LoVo (cell line): ENCODE measurements around the gene CCR8.

Experiments used
- DNase-seq: peaks from one replicate; pipeline ENCODE4 v3.0.0-alpha.2; 2016; ENCODE audit warnings: low spot score

The CCR8 gene

GRCh38 chr3:39329493-39329892, at the start of gene CCR8:
Gene CCR8, plus strand, starts transcription at chr3:39329709. Its CDS starts 2,623 bp downstream, at chr3:39332332.
- DNase-seq = no peak

GRCh38 chr3:39279745-39280517, 49.6 kb upstream of the CCR8 start, which contains the start of gene CX3CR1:
Gene CX3CR1, minus strand, starts transcription at chr3:39280036. Its CDS starts 13,527 bp downstream, at chr3:39266509.
- no peak for DNase-seq

GRCh38 chr3:39280571-39280970, 48.9 kb upstream of the CCR8 start:
- DNase-seq = no peak

- no peak for DNase-seq
Observed at GRCh38 chr3:39281533-39281932, 48.0 kb upstream of the CCR8 start.

GRCh38 chr3:39282057-39282456, 47.5 kb upstream of the CCR8 start:
- no peak for DNase-seq

- DNase-seq = no peak
Observed at GRCh38 chr3:39284457-39284881, 45.0 kb upstream of the CCR8 start.

GRCh38 chr3:39285332-39285731, 44.2 kb upstream of the CCR8 start:
- no peak for DNase-seq

GRCh38 chr3:39286771-39287170, 42.7 kb upstream of the CCR8 start:
- no peak for DNase-seq

GRCh38 chr3:39287216-39288164, 42.0 kb upstream of the CCR8 start:
- no peak for DNase-seq

- peak; percentile 74 for DNase-seq
Observed at GRCh38 chr3:39288300-39288808, 41.2 kb upstream of the CCR8 start.

GRCh38 chr3:39289107-39289506, 40.4 kb upstream of the CCR8 start:
- DNase-seq = no peak

GRCh38 chr3:39290255-39290654, 39.3 kb upstream of the CCR8 start:
- DNase-seq = no peak

- peak; percentile 45 for DNase-seq
Observed at GRCh38 chr3:39291903-39292329, 37.6 kb upstream of the CCR8 start.

- DNase-seq = no peak
Observed at GRCh38 chr3:39292961-39293360, 36.5 kb upstream of the CCR8 start.

- DNase-seq = no peak
Observed at GRCh38 chr3:39294446-39295183, 34.9 kb upstream of the CCR8 start.

GRCh38 chr3:39295184-39295775, 34.2 kb upstream of the CCR8 start:
- no peak for DNase-seq

GRCh38 chr3:39296197-39297077, 33.1 kb upstream of the CCR8 start:
- DNase-seq = no peak

GRCh38 chr3:39299279-39299678, 30.2 kb upstream of the CCR8 start:
- no peak for DNase-seq

GRCh38 chr3:39302178-39302577, 27.3 kb upstream of the CCR8 start:
- no peak for DNase-seq

GRCh38 chr3:39313289-39313688, 16.2 kb upstream of the CCR8 start:
- DNase-seq = no peak
